PC-3 (cell line): ENCODE results near the gene ONECUT2.

Experiments used
- EZH2 ChIP-seq: fragments of 300-600 bp; sonication (generic); IDR thresholded peaks from one replicate; pipeline ENCODE4 v1.6.1; 2017; ENCODE audit warnings: antibody characterized with exemption, mild to moderate bottlenecking, low read length; ENCODE audit not compliant: unreplicated experiment
- EZH2phosphoT487 ChIP-seq: fragments of 300-600 bp; sonication (generic); IDR thresholded peaks from 2 replicates; pipeline ENCODE4 v1.6.1; 2018; ENCODE audit warnings: mild to moderate bottlenecking, antibody characterized with exemption, low read length, borderline replicate concordance
- TF ChIP-seq, protein P1 (sequence below): fragments of 300-600 bp; sonication (generic); conservative IDR thresholded peaks from 2 replicates; pipeline ENCODE4 v1.5.1; 2017; ENCODE audit warnings: antibody characterized with exemption, low read depth, mild to moderate bottlenecking, low read length

DNA sequence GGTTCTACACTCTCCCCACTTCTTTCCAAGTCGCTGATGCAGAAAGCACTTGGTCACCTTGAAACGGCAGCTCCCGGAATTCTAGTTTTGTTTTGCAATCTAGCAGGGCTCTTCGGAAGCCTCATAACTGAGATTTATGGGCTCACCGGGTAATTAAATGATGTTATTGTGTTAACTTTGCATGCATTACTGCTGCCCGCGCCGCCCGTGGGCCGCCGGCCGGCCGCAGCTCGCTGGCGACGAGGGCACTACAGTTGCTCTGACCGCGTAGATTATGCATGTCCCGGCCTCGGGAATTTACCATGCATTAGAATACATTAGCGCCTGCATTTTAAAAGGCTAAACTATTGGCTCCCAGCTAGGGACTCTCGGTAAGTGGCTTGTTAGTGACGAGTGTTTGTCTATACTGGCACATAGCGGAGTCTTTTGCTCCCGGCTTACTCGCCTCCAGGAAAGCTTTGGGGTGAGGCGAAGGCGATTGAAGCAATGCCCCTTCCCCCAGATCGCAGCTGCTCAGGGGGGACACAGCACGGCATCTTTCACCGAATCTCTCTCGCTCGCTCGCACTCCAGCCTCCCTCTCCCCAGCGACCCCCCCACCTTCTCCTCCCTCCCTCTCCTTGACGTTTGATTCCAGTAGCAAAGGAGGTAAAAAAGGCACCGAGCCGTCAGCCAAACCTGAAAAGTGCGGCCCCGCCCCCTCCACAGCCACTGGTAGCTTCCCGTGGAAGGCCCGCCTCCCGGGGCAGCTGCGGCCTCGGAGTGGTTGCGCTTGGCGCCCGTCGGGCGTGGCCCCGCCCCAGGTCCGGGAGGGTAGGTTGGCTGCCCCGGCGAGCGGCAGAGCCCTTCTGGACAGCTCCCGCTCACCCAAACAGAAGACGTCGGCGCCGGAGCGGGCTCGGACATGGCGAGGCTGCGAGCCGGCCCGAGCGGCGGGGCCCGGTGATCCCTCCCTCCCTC, at the start of gene ONECUT2:
- TF ChIP-seq, protein P1, sequence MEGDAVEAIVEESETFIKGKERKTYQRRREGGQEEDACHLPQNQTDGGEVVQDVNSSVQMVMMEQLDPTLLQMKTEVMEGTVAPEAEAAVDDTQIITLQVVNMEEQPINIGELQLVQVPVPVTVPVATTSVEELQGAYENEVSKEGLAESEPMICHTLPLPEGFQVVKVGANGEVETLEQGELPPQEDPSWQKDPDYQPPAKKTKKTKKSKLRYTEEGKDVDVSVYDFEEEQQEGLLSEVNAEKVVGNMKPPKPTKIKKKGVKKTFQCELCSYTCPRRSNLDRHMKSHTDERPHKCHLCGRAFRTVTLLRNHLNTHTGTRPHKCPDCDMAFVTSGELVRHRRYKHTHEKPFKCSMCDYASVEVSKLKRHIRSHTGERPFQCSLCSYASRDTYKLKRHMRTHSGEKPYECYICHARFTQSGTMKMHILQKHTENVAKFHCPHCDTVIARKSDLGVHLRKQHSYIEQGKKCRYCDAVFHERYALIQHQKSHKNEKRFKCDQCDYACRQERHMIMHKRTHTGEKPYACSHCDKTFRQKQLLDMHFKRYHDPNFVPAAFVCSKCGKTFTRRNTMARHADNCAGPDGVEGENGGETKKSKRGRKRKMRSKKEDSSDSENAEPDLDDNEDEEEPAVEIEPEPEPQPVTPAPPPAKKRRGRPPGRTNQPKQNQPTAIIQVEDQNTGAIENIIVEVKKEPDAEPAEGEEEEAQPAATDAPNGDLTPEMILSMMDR: no peak
- TF ChIP-seq EZH2phosphoT487 (no peak; the same call in 1 of the 2 replicates), EZH2 (peak; percentile 38)
